GM18507 (cell line): ENCODE data around the gene SLC38A10.
A peak's percentile ranks its signal among the peaks of the same experiment; 100 is the strongest.

Source experiments
- DNase-seq: peaks from one replicate; pipeline ENCODE4 v3.0.0; 2011; ENCODE audit warnings: low read depth; ENCODE audit not compliant: insufficient read length; ENCODE audit errors: extremely low spot score
- FAIRE-seq: peaks from 2 replicates; lab custom pipeline; 2011; peaks lifted over from hg19 to GRCh38; lab: Jason Lieb, UNC

The SLC38A10 gene

DNA sequence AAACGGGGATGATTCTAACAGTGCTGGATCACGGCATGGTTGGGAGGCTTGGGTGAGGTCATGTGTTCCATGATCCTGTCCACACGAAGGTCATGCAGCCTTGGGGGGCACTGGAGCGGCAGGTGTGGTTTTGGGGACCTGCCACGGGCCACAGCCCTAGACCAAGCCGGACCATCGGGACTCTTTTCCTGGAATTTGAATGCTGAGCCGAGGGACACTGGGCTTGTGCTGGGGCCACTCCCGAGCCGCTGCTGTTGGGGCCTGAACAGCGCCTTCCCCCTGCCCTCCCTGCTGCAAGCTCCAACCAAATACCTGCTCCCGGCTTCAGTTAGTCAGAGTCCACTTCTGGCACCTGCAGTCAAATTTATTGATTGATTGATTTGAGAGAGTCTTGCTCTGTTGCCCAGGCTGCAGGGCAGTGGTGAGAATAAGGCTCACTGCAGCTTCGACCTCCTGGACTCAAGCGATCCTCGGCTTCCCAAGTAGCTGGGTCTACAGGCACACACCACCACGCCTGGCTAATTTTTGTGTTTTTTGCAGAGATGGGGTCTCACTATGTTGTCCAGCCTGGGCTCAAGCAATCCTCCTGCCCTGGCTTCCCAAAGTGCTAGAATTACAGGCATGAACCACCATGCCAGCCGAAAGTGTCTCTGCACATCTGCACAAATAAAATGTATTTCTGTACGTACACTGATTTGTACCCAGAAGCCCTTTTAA lies 37.2 kb upstream of the SLC38A10 start:
- FAIRE-seq (no peak), DNase-seq (no peak)

- no peak for DNase-seq
- no peak for FAIRE-seq
These were observed 36.5 kb upstream of the SLC38A10 start for GRCh38 chr17:81331527-81332043.

DNA sequence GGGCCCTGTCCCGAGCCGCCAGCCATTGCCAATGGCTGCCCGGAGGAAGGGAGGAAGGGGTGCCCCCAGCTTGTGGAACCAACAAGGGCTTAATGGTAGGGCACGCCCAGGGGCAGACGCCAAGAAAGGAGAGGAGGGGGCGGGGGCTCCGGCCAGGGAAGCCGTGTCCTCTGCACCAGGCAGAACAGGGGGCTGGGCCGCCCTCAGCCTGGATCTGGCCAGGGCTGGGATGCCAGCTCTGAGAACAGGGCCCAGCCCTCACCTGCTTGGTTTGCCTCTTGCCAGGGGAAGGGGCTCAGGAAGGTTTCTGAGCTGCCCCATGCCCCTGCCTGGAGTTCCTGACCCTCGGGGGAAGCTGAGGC lies 35.8 kb upstream of the SLC38A10 start:
- FAIRE-seq (no peak), DNase-seq (no peak)

- FAIRE-seq = no peak
These were observed 35.1 kb upstream of the SLC38A10 start for GRCh38 chr17:81329927-81330883.

GRCh38 chr17:81328978-81329926 lies 34.1 kb upstream of the SLC38A10 start:
- FAIRE-seq (no peak), DNase-seq (no peak)

More at GRCh38 chr17:81329927-81330883, 35.1 kb upstream of the SLC38A10 start:
- no peak for DNase-seq

GRCh38 chr17:81328489-81328888 lies 33.4 kb upstream of the SLC38A10 start:
- FAIRE-seq = no peak
- no peak for DNase-seq

DNA sequence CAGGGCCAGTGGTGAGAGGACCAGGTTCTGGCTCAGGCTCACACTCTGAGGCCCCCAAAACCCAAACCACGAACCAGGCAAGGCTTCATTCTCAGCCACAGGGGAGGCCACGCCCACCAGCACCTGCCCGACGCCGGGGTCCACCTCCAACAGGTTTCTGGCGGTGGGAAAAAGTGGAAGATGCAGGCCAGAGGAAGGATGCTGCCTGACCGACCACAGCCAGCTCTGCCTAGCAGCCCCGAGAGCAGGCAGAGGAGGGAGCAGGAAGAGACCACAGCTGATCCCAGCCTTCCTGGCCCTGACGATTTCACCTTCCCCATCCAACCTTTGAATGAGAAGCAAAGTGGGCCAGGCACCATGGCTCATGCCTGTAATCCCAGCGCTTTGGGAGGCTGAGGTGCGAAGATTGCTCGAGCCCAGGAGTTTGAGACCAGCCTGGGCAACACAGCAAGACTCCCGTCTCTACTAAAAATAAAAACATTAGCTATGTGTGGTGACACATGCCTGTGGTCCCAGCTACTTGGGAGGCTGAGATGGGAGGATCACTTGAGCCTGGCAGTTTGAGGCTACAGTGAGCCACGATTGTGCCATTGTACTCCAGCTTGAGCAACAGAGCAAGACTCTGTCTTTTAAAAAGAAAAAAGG lies 30.7 kb upstream of the SLC38A10 start:
- no peak for FAIRE-seq
- no peak for DNase-seq

DNA sequence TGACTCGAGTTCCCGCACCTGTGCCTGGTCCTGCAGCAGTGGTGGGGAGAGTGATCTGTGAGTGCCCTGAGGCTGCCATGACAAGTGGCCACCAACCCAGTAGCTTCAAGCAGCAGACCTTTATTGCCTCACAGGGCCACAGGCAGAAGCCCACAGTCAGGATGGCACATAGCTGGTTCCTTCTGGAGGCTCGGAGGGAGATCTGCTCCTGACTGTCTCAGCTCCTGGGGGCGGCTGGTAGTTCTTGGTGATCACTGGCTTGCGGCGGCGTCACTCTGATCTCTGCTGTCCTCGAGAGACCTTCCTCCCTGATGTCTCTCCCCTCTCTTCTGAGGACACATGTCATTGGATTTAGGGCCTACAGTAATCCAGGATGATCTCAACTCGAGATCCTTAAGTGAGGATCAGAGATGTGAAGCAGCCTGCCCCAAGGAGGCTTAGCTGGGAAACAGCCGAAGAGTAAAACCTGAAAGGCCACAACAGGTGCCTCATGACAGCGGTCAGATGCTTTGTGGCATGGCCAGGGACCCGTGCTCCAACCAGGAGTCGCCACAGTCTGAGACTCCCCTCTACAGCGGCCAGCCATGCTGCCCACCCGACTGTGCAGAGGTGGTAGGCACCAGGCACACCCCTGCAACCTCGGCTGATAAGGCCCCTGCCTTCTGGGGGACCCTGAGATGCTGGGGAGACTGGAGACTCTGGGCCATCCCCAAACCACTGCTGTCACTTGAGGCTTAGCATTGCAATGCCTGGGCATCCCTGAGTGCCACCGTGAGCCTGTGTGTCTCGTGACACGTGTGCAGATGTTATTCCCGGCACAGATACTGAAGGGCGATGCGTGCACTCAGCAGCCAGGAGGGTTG lies 30.0 kb upstream of the SLC38A10 start:
- FAIRE-seq = no peak
- no peak for DNase-seq

DNA sequence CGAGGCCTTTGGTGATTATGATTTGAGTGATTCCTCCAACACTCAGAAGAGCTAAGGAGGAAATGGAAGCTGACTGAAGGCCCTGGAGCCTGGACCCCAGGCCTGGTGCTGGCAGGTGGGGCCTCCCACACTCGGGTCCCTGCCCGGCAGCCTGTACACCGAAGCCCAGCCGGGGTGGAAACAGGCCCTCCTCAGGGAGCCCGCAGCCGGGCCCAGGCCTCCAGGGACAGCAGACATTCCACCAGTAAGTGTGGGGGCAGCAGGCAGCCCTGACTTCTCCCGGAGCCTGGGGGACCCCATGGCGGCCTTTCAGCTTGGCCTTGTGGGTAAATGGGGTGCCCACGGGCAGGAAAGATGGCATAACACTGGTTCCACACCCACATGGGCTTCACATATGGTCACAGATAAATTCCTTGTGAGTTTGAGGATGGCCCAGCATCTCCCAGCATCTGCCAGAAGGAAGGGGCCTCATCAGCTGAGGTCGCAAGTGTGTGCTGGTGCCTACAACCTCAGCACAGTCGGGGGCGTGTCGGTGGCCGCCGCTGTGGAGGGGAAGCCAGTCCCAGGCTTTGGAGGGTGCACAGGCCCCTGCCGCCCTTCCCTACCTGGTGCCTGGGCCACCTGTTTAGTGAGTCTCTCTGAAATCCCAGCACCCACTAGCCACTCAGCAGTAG lies 29.2 kb upstream of the SLC38A10 start:
- FAIRE-seq = no peak
- DNase-seq = no peak

DNA sequence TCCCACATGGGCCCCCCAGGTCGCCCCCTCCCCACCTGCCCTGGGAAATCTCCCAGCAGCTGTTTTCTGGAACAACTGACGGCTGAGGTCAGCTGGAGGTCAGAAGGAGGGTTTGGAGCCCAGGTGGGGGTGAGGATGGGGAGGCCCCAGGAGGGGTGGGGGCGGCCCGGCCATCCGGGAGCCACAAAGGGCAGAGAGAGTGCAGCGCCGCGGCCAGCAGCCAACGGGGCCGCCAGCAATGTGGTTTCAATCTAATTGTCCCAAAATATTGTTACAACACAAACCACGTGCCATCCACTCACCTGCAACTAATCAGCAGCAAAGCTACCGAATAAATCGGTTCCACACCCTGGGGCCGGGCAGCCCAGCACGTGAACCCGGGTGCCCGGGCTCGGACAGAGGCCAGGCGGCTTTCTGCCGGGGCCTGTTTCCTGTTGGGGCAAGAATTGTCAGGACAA lies 28.3 kb upstream of the SLC38A10 start:
- DNase-seq = no peak
- no peak for FAIRE-seq

GRCh38 chr17:81323083-81323369 lies 27.9 kb upstream of the SLC38A10 start:
- FAIRE-seq (no peak), DNase-seq (no peak)

DNA sequence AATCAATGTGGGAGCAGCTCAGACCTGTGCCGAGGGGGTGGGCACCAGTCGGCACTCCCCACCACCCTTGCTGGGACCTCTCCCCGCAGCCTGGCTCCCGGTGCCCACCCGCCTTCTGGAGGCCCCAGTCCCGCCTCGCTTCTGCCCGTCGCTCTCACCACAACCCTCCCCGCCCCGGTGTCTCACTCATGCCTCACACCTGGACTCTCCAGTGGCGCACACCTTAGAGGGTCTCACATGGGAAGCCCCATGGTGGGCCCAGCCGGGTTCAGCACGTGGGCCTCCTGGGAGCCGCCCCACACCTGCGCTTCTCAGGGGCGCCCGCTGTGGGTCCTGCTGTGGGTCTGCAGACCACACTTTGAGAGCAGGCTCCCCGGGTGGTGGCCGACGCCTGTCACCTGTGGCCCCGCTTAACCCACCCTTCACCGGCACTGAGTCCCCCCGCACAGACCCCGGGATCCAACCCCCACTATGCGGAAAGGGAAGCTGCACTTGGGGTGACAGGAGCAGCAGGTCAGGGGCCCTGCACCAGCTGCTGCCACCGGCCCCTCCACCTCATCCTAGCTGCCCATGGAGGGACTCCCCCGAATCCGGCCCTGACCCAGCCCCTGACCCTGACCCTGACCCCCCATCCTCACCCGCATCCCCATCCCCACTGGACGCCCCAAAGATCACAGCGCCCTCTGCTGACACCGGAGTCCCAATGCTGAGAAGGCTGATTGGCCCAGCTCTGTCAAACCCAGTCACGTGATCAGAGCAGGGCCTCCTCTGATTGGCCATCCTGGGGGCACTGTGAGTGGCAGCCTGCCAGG lies 27.4 kb upstream of the SLC38A10 start:
- DNase-seq (peak; percentile 51), FAIRE-seq (no peak)

- FAIRE-seq (no peak), DNase-seq (no peak)
These were observed 23.0 kb upstream of the SLC38A10 start for GRCh38 chr17:81317961-81318605.

DNA sequence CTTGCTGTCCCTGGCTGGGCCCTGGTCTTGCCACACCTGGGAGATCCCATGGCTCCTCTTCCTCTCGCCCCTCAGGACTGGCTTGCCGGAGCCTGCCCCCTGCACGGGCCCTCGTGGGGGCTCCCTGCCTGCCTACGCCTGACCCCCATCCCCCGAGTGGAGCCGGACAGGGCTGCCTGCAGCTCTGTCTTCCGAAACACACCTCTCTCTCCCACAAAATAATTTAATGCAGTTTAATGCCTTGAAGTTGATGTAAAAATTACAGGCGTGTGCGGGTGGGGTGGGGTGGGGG lies 22.4 kb upstream of the SLC38A10 start:
- no peak for DNase-seq
- no peak for FAIRE-seq

GRCh38 chr17:81315885-81316391 lies 20.8 kb upstream of the SLC38A10 start:
- no peak for DNase-seq
- no peak for FAIRE-seq

- DNase-seq (no peak), FAIRE-seq (no peak)
These were observed 20.2 kb upstream of the SLC38A10 start for GRCh38 chr17:81315129-81315884.
